ENCODE measurements around the gene ABCD4. TPM values are rescaled to one million over a fixed set of nuclear protein-coding genes. Genes with fewer than 3 reads are reported as not detected.
"Not testable (repeated sequence)": the region's sequence is repeated elsewhere in the genome, so short reads cannot be mapped to it uniquely, and the experiment has no call there.

ABCD4 gene
- total RNA-seq, 2 experiments from 2014 or later, result 46.6 to 74.7 TPM

DNA sequence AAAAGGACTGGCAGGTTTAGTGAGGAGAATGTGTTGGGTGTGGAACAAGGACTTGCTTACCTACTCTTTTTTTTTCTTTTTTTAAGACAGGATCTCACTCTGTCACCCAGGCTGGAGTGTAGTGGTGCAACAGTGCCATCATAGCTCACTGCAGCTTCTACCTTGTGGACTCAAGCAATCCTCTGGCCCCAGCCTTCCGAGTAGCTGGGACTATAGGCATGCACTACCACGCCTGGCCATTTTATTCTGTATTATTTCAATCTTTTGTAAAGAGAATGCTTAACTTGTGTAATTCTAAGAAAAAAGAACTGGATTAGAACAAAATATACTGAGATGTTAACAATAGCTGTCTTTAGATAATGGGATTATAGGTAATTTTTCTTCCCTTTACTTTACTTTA is 43.6 kb upstream of the ABCD4 start:
- H3K27ac ChIP-seq (ENCODE audit: low read depth, low read length, poor library complexity, severe bottlenecking), result no peak overlapping the region
- POLR2A ChIA-PET, result interaction anchor here (0.6 to 0.9 kb wide), 5 partner anchors 15 to 312 kb away, joined by 3 to 4 read pairs (median 3); no protein-coding TSS in a partner anchor
- intact Hi-C loops (cut with micrococcal nuclease; ENCODE audit: unreplicated experiment), result loop anchor here (10.0 kb wide), 1 partner anchor 488 kb away; no protein-coding TSS in a partner anchor
- TF ChIP-seq, protein P1, sequence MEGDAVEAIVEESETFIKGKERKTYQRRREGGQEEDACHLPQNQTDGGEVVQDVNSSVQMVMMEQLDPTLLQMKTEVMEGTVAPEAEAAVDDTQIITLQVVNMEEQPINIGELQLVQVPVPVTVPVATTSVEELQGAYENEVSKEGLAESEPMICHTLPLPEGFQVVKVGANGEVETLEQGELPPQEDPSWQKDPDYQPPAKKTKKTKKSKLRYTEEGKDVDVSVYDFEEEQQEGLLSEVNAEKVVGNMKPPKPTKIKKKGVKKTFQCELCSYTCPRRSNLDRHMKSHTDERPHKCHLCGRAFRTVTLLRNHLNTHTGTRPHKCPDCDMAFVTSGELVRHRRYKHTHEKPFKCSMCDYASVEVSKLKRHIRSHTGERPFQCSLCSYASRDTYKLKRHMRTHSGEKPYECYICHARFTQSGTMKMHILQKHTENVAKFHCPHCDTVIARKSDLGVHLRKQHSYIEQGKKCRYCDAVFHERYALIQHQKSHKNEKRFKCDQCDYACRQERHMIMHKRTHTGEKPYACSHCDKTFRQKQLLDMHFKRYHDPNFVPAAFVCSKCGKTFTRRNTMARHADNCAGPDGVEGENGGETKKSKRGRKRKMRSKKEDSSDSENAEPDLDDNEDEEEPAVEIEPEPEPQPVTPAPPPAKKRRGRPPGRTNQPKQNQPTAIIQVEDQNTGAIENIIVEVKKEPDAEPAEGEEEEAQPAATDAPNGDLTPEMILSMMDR (conservative IDR thresholded peaks at IDR 0.05; ENCODE audit: low read length), result no peak
- no peak for TF ChIP-seq EZH2phosphoT487 (IDR thresholded peaks at IDR 0.05; ENCODE audit: borderline replicate concordance, low read depth, low read length)
- H3K4me1 ChIP-seq (ENCODE audit: insufficient read depth, low read length, poor library complexity, severe bottlenecking), result no peaks in the 10 kb centered on the region
- no peaks in the 10 kb centered on the region for H3K36me3 ChIP-seq (ENCODE audit: insufficient read depth, low read length)
- H3K4me3 ChIP-seq (ENCODE audit: low read depth, low read length, poor library complexity, severe bottlenecking), result no peak overlapping the region
- no peak for DNase-seq (ENCODE audit: low spot score)
- no peaks in the 10 kb centered on the region for H3K9me2 ChIP-seq (ENCODE audit: insufficient read depth, low read length)
- no peaks in the 10 kb centered on the region for H3K79me2 ChIP-seq (ENCODE audit: insufficient read depth, low read depth, low read length)
- no TSS peak for BruUV-seq (replicated peaks)
- no peak overlapping the region for H2AFZ ChIP-seq (ENCODE audit: low read length)
- H3K9me3 ChIP-seq (ENCODE audit: low read length), result no peaks in the 10 kb centered on the region
- CTCF ChIA-PET (ENCODE audit: unreplicated experiment), result no interaction called here
- no peak overlapping the region for H3K4me2 ChIP-seq (ENCODE audit: low read length)
- H4K20me1 ChIP-seq (ENCODE audit: insufficient read depth, low read length), result no peaks in the 10 kb centered on the region

DNA sequence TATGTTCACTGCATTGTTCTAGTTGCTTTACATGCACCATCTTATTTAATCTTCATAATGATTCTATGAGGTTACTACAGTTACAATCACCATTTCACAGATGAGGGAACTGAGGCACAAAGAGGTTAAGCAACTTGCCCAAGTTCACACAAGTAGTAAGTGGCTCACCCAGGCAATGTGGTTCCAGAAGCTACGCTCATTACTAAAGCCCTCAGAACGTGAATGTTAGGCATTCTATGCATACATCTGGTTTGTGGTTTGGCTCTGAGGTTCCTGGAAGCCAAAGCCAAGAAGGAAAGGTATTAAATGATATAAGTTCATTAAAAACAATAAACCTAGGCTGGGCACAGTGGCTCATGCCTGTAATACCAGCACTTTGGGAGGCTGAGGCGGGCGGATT is 31.2 kb upstream of the ABCD4 start:
- POLR2A ChIA-PET, result no interaction called here
- TF ChIP-seq, protein P1 (conservative IDR thresholded peaks at IDR 0.05; ENCODE audit: low read length), result no peak
- no peak for TF ChIP-seq EZH2phosphoT487 (IDR thresholded peaks at IDR 0.05; ENCODE audit: borderline replicate concordance, low read depth, low read length)

DNA sequence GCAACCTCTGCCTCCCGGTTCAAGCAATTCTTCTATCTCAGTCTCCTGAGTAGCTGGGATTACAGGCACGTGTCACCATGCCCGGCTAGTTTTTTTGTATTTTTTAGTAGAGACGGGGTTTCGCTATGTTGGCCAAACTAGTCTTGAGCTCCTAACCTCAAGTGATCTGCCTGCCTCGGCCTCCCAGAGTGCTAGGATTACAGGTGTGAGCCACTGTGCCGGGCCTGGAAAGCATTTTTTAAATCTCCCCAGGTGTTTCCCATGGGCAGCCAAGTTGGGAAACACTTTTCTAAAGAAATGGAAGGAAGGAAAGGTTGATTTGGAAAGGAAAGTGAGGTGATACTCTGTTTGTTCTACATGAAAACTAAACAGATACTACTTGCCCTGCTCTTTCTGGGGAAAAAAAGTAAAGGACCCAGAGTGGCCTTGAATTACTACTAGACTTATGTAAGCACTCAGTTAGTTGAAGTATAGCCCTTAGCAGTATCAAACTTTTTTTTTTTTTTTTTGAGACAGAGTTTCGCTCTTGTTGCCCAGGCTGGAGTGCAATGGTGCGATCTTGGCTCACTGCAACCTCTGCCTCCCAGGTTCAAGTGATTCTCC is 27.3 kb upstream of the ABCD4 start:
- CTCF ChIA-PET (ENCODE audit: unreplicated experiment); H3K4me3 ChIP-seq (ENCODE audit: low read depth, low read length, poor library complexity, severe bottlenecking); BruUV-seq (replicated peaks); H3K9me3 ChIP-seq (ENCODE audit: low read length); H3K27ac ChIP-seq (ENCODE audit: low read depth, low read length, poor library complexity, severe bottlenecking); H3K9me2 ChIP-seq (ENCODE audit: insufficient read depth, low read length); DNase-seq (ENCODE audit: low spot score); H3K4me2 ChIP-seq (ENCODE audit: low read length); H3K36me3 ChIP-seq (ENCODE audit: insufficient read depth, low read length); H3K79me2 ChIP-seq (ENCODE audit: insufficient read depth, low read depth, low read length); H2AFZ ChIP-seq (ENCODE audit: low read length); H3K4me1 ChIP-seq (ENCODE audit: insufficient read depth, low read length, poor library complexity, severe bottlenecking); H4K20me1 ChIP-seq (ENCODE audit: insufficient read depth, low read length): not testable (repeated sequence)
- POLR2A ChIA-PET, result interaction anchor here (0.7 kb wide), 1 partner anchor 76 kb away, joined by 3 read pairs; no protein-coding TSS in a partner anchor
- intact Hi-C loops (cut with micrococcal nuclease; ENCODE audit: unreplicated experiment), result loop anchor here (10.0 kb wide), 1 partner anchor 165 kb away; the partner anchor contains the start of genes ISCA2 and NPC2

More for the DNA sequence above, 31.2 kb upstream of the ABCD4 start:
- no peaks in the 10 kb centered on the region for H3K79me2 ChIP-seq (ENCODE audit: insufficient read depth, low read depth, low read length)
- no peak overlapping the region for H3K4me2 ChIP-seq (ENCODE audit: low read length)
- H3K27ac ChIP-seq (ENCODE audit: low read depth, low read length, poor library complexity, severe bottlenecking), result no peak overlapping the region
- H3K4me3 ChIP-seq (ENCODE audit: low read depth, low read length, poor library complexity, severe bottlenecking), result no peak overlapping the region
- H2AFZ ChIP-seq (ENCODE audit: low read length), result no peak overlapping the region
- DNase-seq (ENCODE audit: low spot score), result no peak
- no peaks in the 10 kb centered on the region for H3K9me2 ChIP-seq (ENCODE audit: insufficient read depth, low read length)
- intact Hi-C loops (cut with micrococcal nuclease; ENCODE audit: unreplicated experiment), result no loop called here
- H3K36me3 ChIP-seq (ENCODE audit: insufficient read depth, low read length), result no peaks in the 10 kb centered on the region
- BruUV-seq (replicated peaks), result no TSS peak
- CTCF ChIA-PET (ENCODE audit: unreplicated experiment), result no interaction called here
- H4K20me1 ChIP-seq (ENCODE audit: insufficient read depth, low read length), result no peaks in the 10 kb centered on the region
- H3K4me1 ChIP-seq (ENCODE audit: insufficient read depth, low read length, poor library complexity, severe bottlenecking), result no peaks in the 10 kb centered on the region
- H3K9me3 ChIP-seq (ENCODE audit: low read length), result no peaks in the 10 kb centered on the region

Measured in OCI-LY7 (cell line).